ENCODE measurements around the gene SERPINA3.
"Not testable (repeated sequence)": the region's sequence is repeated elsewhere in the genome, so short reads cannot be mapped to it uniquely, and the experiment has no call there.

SERPINA3 gene

GRCh38 chr14:94624537-94625352 is 12.6 kb downstream of the SERPINA3 start:
- H3K9me3 Mint-ChIP-seq: peaks cover 4% of the 10 kb centered on the region
- H3K27ac Mint-ChIP-seq: no peak overlapping the region
- no peaks in the 10 kb centered on the region for H3K4me1 Mint-ChIP-seq
- no peak overlapping the region for H3K4me3 Mint-ChIP-seq
- H3K27me3 Mint-ChIP-seq: peaks cover 3% of the 10 kb centered on the region
- H3K36me3 Mint-ChIP-seq: no peaks in the 10 kb centered on the region
- no peak for DNase-seq
- CTCF ChIA-PET: no interaction called here

DNA sequence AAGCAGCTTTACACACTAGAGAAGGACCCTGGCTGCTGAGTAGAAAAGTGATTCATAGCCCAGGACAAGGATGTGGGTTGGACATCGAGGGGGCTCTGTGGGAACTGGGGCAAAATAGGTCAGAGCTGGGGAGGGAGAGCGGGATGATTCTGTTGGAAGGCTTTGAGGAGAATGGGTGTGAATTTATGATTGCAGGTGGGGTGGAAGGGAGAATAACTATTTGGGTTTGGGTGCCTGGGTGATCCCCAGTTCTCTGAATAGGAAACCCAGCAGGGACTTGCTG is 13.1 kb downstream of the SERPINA3 start:
- Mint-ChIP-seq H3K4me1 (no peaks in the 10 kb centered on the region), H3K27ac (no peak overlapping the region), H3K27me3 (peaks cover 7% of the 10 kb centered on the region), H3K4me3 (no peak overlapping the region), H3K36me3 (no peaks in the 10 kb centered on the region), H3K9me3 (no peaks in the 10 kb centered on the region)
- CTCF ChIA-PET: no interaction called here
- DNase-seq: no peak

DNA sequence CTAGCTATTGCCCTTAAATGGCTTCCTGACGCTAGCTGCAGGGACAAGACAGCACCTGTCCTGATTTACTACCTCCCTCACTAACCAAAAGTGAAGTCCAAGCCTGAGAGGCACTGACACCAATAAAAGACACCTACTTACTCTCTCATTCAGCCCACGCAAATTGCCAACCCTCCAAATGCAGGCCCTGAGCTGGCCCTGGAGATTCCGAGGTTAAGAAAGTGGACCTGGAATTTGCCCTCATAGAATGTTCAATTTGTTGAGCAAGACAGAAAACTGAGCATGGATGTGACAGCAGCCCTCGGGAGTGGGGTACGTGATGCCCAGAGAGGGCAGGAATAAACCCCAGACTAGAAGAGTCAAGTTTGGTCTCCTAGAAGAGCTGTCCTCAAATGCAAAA is 16.4 kb downstream of the SERPINA3 start:
- CTCF ChIA-PET: no interaction called here
- no peak for DNase-seq
- Mint-ChIP-seq H3K9me3 (no peaks in the 10 kb centered on the region), H3K27me3 (peaks cover 3% of the 10 kb centered on the region), H3K4me3 (no peak overlapping the region), H3K27ac (no peak overlapping the region), H3K4me1 (no peaks in the 10 kb centered on the region), H3K36me3 (no peaks in the 10 kb centered on the region)

GRCh38 chr14:94630396-94630795 is 18.2 kb downstream of the SERPINA3 start:
- CTCF ChIA-PET: no interaction called here
- Mint-ChIP-seq H3K36me3 (no peaks in the 10 kb centered on the region), H3K4me1 (no peaks in the 10 kb centered on the region), H3K27me3 (peaks cover 3% of the 10 kb centered on the region), H3K9me3 (no peaks in the 10 kb centered on the region), H3K27ac (no peak overlapping the region), H3K4me3 (no peak overlapping the region)
- no peak for DNase-seq

DNA sequence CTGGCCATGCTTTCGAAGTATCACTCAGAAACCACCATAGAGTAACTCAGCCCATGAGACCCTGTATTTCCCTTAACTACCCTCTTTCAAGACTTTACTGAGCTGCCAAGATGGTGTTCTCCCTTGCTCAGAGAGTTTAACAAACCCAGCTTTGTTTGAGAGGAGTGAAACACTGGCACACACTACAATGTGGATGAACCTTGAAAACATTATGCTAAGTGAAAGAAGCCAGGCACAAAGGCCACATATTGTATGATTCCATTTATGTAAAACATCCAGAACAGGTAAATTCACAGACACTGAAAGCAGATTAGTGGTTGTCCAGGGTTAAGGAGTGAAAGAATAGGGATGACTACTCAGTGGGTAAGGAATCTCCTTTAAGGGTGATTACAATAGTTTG is 18.9 kb downstream of the SERPINA3 start:
- Mint-ChIP-seq H3K36me3 (no peaks in the 10 kb centered on the region), H3K4me1 (no peaks in the 10 kb centered on the region), H3K27me3 (peaks cover 3% of the 10 kb centered on the region), H3K9me3 (no peaks in the 10 kb centered on the region), H3K4me3 (no peak overlapping the region), H3K27ac (no peak overlapping the region)
- no peak for DNase-seq
- CTCF ChIA-PET: no interaction called here

DNA sequence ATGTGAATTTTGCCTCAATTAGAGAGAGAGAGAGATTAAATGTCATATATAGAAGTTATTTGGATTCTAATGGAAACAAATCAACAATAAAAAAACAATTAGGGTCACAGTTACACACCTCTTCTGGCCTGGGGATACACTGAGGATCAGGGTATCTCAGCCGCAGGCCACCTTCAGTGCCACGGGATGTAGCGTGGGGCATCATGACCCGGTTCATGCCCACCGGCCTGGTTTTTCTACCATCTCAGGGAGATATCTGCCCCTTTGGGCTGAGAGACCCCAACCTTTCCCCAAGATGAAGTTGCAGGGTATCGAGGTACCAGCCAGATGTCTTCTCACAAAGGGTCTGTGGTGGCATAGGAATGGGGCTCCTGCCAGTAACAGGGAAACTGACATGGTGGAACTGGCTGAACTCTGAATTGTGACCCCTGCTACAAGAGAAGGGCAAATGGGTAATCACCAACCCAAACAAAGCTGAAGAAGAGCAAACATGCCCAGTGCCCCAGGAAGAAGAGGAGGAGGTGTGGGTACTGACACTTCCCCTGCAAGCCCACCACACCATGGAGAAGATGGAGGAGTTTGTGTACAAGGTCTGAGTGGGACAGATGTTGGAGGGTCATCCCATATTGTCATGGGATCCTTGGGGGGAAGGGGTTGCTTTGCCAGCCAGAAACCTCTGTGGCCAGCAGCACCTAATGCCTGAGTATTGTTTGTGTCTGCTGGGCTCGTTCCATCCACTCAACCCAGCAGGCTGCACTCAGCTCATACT is 19.5 kb downstream of the SERPINA3 start:
- CTCF ChIA-PET: no interaction called here

GRCh38 chr14:94632305-94632590 is 20.1 kb downstream of the SERPINA3 start:
- Mint-ChIP-seq H3K9me3 (no peaks in the 10 kb centered on the region), H3K27ac (no peak overlapping the region), H3K27me3 (peaks cover 3% of the 10 kb centered on the region), H3K36me3 (no peaks in the 10 kb centered on the region), H3K4me3 (no peak overlapping the region), H3K4me1 (no peaks in the 10 kb centered on the region)
- CTCF ChIA-PET: no interaction called here
- no peak for DNase-seq

More for the DNA sequence above, 19.5 kb downstream of the SERPINA3 start:
- peaks cover 3% of the 10 kb centered on the region for H3K27me3 Mint-ChIP-seq
- no peak overlapping the region for H3K4me3 Mint-ChIP-seq
- no peaks in the 10 kb centered on the region for H3K9me3 Mint-ChIP-seq
- no peak overlapping the region for H3K27ac Mint-ChIP-seq
- DNase-seq: no peak
- no peaks in the 10 kb centered on the region for H3K36me3 Mint-ChIP-seq
- no peaks in the 10 kb centered on the region for H3K4me1 Mint-ChIP-seq

GRCh38 chr14:94633121-94633520 is 20.9 kb downstream of the SERPINA3 start:
- CTCF ChIA-PET: no interaction called here
- Mint-ChIP-seq H3K4me1 (no peaks in the 10 kb centered on the region), H3K9me3 (no peaks in the 10 kb centered on the region), H3K27me3 (peaks cover 3% of the 10 kb centered on the region), H3K36me3 (no peaks in the 10 kb centered on the region), H3K4me3 (no peak overlapping the region), H3K27ac (no peak overlapping the region)
- no peak for DNase-seq

DNA sequence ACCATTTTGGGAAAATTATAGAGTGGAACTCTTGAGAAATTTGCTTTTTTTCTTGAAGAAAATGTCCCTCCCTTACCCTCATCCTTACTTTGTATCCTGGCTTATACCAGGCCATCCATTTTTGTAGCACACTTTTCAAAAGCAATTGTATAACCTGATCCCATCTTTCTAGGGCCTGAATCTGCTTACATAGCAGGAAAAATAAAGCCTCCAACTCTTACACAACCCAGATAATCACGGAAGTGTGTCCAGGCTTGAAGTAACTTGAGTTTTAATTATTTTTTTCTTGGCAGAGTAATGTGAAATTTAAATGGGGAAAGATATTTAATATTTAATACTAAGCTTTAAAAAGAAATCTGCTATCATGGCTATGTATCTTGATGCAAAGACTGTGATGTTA is 23.0 kb downstream of the SERPINA3 start:
- Mint-ChIP-seq H3K27ac (no peak overlapping the region), H3K27me3 (peaks cover 1% of the 10 kb centered on the region), H3K4me3 (no peak overlapping the region), H3K36me3 (no peaks in the 10 kb centered on the region), H3K9me3 (no peaks in the 10 kb centered on the region), H3K4me1 (no peaks in the 10 kb centered on the region)
- CTCF ChIA-PET: no interaction called here
- no peak for DNase-seq

GRCh38 chr14:94636744-94637412 is 24.7 kb downstream of the SERPINA3 start:
- Mint-ChIP-seq H3K4me3 (no peak overlapping the region), H3K36me3 (no peaks in the 10 kb centered on the region), H3K27me3 (no peaks in the 10 kb centered on the region), H3K4me1 (no peaks in the 10 kb centered on the region), H3K27ac (no peak overlapping the region), H3K9me3 (no peaks in the 10 kb centered on the region)
- no peak for DNase-seq
- CTCF ChIA-PET: no interaction called here

GRCh38 chr14:94637814-94638213 is 25.6 kb downstream of the SERPINA3 start:
- not testable (repeated sequence) for DNase-seq, H3K4me1 Mint-ChIP-seq, H3K27me3 Mint-ChIP-seq, H3K4me3 Mint-ChIP-seq, H3K36me3 Mint-ChIP-seq, H3K9me3 Mint-ChIP-seq, H3K27ac Mint-ChIP-seq
- CTCF ChIA-PET: interaction anchor here (1.2 kb wide), 1 partner anchor 20 kb away, joined by 3 read pairs; no protein-coding TSS in a partner anchor

DNA sequence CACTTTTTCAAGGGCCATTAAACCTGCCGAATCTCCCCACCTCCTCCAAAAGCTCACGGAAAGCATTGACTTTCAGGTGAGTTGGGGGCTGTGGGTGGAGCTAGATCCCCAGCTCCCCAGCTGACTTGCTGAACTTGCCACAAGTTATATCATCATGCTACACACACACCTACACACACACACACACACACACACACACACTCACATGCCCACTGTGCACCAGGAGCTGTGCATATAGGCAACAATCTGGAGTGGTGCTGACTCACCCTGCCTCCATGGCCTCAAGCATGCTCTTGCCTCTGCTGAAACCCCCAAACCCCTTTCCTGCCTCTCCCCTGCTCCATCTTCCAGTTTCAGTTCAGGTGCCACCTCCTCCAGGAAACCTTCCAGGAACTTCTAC is 26.1 kb downstream of the SERPINA3 start:
- no peak overlapping the region for H3K27ac Mint-ChIP-seq
- no peaks in the 10 kb centered on the region for H3K36me3 Mint-ChIP-seq
- H3K9me3 Mint-ChIP-seq: no peaks in the 10 kb centered on the region
- DNase-seq: no peak
- CTCF ChIA-PET: interaction anchor here (1.2 kb wide), 1 partner anchor 20 kb away, joined by 3 read pairs; no protein-coding TSS in a partner anchor
- no peaks in the 10 kb centered on the region for H3K4me1 Mint-ChIP-seq
- H3K4me3 Mint-ChIP-seq: no peak overlapping the region
- H3K27me3 Mint-ChIP-seq: no peaks in the 10 kb centered on the region

DNA sequence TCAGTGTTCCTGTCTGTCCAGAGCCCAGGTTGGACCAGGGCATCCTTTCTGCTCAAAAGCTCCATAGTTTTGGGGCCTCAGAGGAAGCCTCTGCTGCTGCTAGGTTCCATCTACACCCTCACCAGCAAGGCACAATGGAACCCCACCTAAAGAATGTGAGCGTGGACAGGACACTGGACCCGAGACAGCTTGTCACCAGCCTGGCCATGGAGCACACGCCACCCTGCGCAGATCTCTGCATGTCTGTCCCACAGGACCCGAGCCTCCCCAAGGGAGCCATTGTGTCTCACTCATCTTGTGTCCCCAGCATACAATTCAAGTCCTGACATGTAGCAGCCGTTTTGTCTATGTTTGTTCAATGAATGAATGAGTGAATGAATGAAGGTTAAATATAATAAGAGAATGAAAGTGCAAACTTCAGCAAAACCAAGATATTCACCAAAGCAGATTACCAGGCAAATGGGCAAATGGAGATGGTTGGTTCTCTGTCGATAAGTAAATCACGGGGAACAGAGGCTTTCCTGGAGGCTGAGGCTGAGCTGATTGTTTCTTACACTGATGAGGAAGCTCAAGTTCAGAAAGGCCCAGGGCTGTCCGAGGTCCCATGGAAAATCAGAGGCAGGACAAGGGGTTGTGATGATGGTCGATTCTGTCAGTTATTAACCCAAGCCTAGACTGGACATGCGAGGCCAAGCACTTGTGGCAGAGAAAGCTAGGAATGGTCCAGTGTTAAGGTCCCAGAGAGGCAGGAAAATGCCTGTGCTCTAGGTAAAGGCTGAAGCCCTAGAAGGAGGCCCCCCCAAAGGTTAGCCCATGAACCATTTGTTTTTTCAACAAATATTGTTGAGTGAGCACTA is 27.0 kb downstream of the SERPINA3 start:
- no peaks in the 10 kb centered on the region for H3K36me3 Mint-ChIP-seq
- no peaks in the 10 kb centered on the region for H3K4me1 Mint-ChIP-seq
- no peaks in the 10 kb centered on the region for H3K27me3 Mint-ChIP-seq
- CTCF ChIA-PET: interaction anchor here (1.2 kb wide), 1 partner anchor 21 kb away, joined by 3 read pairs; no protein-coding TSS in a partner anchor
- no peaks in the 10 kb centered on the region for H3K9me3 Mint-ChIP-seq
- H3K27ac Mint-ChIP-seq: no peak overlapping the region
- no peak for DNase-seq
- H3K4me3 Mint-ChIP-seq: no peak overlapping the region

Data from activated naive CD4-positive, alpha-beta T cell treated with anti-CD3 and anti-CD28 coated beads, Interleukin-2, amount 10 ng/mL, durations not matched to agents 7 days and 5 days (primary cell).